B cell (primary cell): Measurements from ENCODE around the gene RPS4Y1.

Source experiments
- CTCF ChIP-seq: fragments of 200-600 bp; IDR thresholded peaks from one replicate; pipeline ENCODE4 v1.8.0; 2022; ENCODE audit warnings: antibody characterized with exemption, mild to moderate bottlenecking
- EZH2 ChIP-seq: IDR thresholded peaks from 2 replicates; pipeline ENCODE4 v1.6.1; 2012; ENCODE audit warnings: borderline replicate concordance, low read depth, mild to moderate bottlenecking, moderate library complexity, low read length; ENCODE audit not compliant: insufficient read depth, poor library complexity, severe bottlenecking

GRCh38 chrY:2907356-2907755 is 66.0 kb downstream of the RPS4Y1 start:
- TF ChIP-seq CTCF (no peak), EZH2 (no peak)
